Astrocyte (in vitro differentiated cells and primary cell): ENCODE results near the gene OR12D2.

ENCODE experiments used
- CTCF ChIP-seq: IDR thresholded peaks from 2 replicates; pipeline ENCODE4 v1.5.1; 2011; ENCODE audit warnings: low read depth, mild to moderate bottlenecking, inconsistent platforms, low read length, moderate library complexity; ENCODE audit not compliant: insufficient read depth
- EZH2 ChIP-seq: IDR thresholded peaks from 2 replicates; pipeline ENCODE4 v1.6.1; 2012; ENCODE audit warnings: mild to moderate bottlenecking, low read length, inconsistent platforms; ENCODE audit not compliant: insufficient read depth

- TF ChIP-seq CTCF: no peak
- TF ChIP-seq EZH2: no peak
Measured at GRCh38 chr6:29354980-29355379, 40.5 kb upstream of the OR12D2 start.
